HG03354 (cell line): ENCODE results near the gene ACACB.

Experiments
- ATAC-seq: cut with Tn5 transposase; IDR thresholded peaks from one replicate; pipeline ENCODE4 v1.9.1; 2021; ENCODE audit warnings: mild to moderate bottlenecking; ENCODE audit not compliant: unreplicated experiment, poor library complexity, severe bottlenecking

Gene ACACB

DNA sequence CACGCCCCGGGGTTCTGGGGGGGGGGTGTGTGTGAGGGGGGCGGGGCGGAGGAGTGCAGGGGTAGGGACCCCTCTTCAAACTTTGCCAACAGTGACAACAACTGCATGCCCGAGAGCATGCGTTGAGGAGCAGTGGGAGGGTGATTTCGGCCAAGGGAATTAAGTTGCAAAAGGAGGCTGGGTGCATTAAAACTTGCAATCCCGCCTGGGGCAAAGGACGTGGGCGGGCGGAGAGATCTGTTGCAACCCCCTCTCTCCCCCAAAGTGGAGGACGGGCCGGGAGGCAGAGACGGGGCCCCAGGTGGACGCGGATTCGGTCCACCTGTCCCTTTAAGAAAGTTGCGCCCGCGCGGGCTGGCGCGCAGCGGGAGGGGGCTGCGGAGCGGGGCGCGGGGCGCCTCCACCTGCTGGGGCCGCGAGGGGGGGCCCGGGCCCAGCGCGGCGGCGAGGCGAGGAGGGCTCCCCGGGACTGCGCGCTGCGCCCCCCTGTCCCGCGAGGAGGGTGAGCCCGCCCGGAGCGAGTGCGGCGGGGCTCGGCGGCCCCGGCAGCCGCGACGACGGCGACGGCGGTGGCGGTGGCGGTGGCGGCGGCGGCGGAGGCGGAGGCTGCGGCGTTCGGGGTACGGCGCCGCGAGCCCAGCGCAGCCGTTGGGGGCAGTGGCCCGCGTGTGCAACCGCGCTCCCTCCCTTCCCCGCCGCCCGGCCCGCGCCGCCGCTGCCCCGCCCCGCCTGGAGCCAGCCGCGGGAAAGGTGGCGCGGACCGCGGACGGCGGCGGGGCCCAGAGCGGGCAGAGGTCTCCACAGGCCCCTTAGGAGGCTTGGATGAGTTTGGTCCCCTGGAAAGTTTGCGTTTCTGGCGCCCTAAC lies 193.2 kb downstream of the ACACB start:
- no peak for ATAC-seq

- ATAC-seq = no peak
Observed at GRCh38 chr12:109310247-109311125, 194.1 kb downstream of the ACACB start.
